Measurements from ENCODE around the gene GLT6D1.

GLT6D1 gene

DNA sequence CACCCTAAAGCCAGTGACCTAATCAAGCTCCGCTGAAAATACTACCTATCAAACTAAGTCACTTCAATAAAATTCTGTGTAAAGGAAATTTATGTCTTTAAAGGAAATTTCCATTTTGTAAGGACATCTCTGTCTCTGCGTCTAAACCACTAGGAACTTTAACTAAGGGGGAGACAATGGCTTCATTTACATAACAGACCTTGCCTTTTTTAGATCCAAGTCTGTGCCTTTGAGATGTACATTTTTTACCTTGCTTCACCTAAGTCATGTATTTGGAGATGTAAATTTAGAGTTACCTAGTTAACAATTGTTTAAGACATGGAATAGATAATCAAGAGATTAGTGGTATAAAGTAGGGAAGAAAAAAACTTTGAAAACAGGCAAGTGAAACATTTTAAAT lies 10.2 kb upstream of the GLT6D1 start:
- TF ChIP-seq, protein P1, sequence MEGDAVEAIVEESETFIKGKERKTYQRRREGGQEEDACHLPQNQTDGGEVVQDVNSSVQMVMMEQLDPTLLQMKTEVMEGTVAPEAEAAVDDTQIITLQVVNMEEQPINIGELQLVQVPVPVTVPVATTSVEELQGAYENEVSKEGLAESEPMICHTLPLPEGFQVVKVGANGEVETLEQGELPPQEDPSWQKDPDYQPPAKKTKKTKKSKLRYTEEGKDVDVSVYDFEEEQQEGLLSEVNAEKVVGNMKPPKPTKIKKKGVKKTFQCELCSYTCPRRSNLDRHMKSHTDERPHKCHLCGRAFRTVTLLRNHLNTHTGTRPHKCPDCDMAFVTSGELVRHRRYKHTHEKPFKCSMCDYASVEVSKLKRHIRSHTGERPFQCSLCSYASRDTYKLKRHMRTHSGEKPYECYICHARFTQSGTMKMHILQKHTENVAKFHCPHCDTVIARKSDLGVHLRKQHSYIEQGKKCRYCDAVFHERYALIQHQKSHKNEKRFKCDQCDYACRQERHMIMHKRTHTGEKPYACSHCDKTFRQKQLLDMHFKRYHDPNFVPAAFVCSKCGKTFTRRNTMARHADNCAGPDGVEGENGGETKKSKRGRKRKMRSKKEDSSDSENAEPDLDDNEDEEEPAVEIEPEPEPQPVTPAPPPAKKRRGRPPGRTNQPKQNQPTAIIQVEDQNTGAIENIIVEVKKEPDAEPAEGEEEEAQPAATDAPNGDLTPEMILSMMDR (IDR thresholded peaks at IDR 0.05) = no peak
- no peaks in the 10 kb centered on the region for H3K9me3 ChIP-seq (ENCODE audit: control insufficient read depth, low read length)

DNA sequence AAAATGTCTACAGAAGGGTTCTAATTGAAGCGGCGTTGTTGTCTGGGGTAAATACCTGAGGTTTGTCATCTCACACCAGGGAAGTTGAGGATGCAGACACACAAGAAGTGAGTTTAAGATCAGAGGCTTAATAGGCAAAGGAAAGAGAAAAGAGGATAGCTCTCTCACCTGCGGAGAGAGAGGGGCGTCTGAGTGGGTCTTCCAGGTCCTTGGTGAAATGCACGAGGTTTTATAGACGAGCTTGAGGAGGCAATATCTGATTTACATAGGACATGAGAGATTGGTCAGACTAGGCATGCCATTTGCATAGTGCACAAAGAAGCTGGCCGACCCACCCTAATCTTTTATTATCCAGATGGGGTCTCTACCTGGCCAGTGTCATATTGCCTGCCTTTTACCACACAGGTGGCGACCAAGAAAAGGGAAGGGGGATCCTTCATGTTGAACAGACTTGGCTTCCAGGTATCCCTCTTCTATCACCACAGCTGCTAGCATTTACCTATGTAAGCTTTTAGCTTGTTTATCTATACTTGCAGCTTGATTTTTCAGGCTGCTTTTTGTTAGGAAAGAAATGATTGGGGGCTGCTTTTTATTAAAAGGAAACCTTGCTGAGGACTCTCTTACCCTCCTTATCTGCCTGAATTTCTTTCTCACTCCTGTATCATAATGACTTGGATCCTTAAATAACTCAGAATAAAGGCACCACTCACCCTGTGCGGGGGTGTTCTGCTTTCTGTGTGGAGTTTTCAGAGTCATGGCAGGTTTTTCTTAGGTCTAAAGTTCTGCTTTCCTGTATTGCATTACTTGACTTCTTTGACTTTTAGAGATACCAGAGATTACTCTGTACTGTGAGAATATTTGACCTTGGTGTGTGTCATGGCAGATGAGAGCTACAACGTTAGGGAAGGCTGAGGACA lies 9.4 kb upstream of the GLT6D1 start:
- H3K9ac ChIP-seq = no peak overlapping the region
- no peaks in the 10 kb centered on the region for H3K36me3 ChIP-seq (ENCODE audit: control insufficient read depth, insufficient read depth, low read length)
- no peaks in the 10 kb centered on the region for H3K4me1 ChIP-seq
- H3K4me2 ChIP-seq (ENCODE audit: low read length) = no peak overlapping the region
- no peak overlapping the region for H3K4me3 ChIP-seq (ENCODE audit: low read depth, low read length)
- no peak overlapping the region for H2AFZ ChIP-seq
- H3K79me2 ChIP-seq = no peaks in the 10 kb centered on the region
- H3K27ac ChIP-seq = no peak overlapping the region
- TF ChIP-seq, protein P1 (IDR thresholded peaks at IDR 0.05) = no peak
- no peaks in the 10 kb centered on the region for H3K9me3 ChIP-seq (ENCODE audit: control insufficient read depth, low read length)
- H3K27me3 ChIP-seq (ENCODE audit: control insufficient read depth, insufficient read depth, low read length) = no peaks in the 10 kb centered on the region

More for the DNA sequence above, 10.2 kb upstream of the GLT6D1 start:
- H3K36me3 ChIP-seq (ENCODE audit: control insufficient read depth, insufficient read depth, low read length) = no peaks in the 10 kb centered on the region
- no peaks in the 10 kb centered on the region for H3K27me3 ChIP-seq (ENCODE audit: control insufficient read depth, insufficient read depth, low read length)
- no peaks in the 10 kb centered on the region for H3K79me2 ChIP-seq
- no peak overlapping the region for H3K4me2 ChIP-seq (ENCODE audit: low read length)
- H3K4me3 ChIP-seq (ENCODE audit: low read depth, low read length) = no peak overlapping the region
- no peaks in the 10 kb centered on the region for H3K4me1 ChIP-seq
- H3K27ac ChIP-seq = no peak overlapping the region
- no peak overlapping the region for H3K9ac ChIP-seq
- no peak overlapping the region for H2AFZ ChIP-seq

DNA sequence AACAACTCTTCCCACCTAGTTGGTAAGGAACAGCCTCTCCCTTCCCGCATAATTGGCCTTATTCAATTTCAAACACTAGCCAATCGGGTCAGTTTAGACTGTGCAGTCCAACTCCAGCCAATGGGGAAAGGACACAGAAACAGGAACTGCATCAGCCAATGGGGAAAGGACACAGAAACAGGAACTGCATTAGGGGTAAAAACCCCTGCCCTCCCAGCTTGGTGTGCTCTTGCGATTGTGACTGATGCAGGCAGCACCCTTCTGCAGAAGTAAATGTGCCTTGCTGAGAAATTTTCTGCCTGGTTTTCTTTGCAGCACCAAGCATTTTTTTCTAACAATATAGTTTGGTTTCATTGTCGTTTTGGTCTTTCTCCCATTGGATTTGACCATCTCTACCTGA lies 8.5 kb upstream of the GLT6D1 start:
- Histone ChIP-seq H3K9me3 (ENCODE audit: control insufficient read depth, low read length) (no peaks in the 10 kb centered on the region), H3K27ac (no peak overlapping the region), H3K9ac (no peak overlapping the region)

DNA sequence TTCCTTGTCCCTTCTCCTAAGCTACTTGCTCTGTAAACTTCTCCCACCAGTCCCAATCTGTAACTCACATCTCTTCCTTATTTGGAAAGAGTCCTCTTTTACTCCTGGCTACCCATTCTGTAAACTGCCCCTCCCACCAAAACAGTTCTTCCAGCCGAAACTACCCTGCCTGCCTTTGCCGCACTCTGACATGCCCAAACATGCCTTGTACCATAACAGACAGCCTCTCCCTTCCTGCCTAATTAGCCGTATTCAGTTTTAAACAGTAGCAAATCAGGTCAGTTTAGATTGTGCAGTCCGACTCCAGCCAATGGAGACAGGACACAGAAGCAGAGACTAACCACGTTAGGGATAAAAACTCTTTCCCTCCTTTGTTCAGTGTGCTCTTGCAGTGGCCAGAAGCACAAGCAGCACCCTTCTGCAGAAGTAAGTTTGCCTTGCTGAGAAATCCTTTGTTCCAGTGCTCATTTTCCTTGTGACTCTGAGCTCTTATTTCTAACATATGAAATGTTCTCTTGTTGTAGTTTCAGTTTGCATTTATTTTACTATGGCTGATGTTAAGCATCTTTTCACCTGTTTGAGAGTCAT lies 5.4 kb upstream of the GLT6D1 start:
- Histone ChIP-seq H3K79me2 (no peaks in the 10 kb centered on the region), H3K36me3 (ENCODE audit: control insufficient read depth, insufficient read depth, low read length) (no peaks in the 10 kb centered on the region), H3K9me3 (ENCODE audit: control insufficient read depth, low read length) (no peaks in the 10 kb centered on the region), H3K9ac (no peak overlapping the region), H3K4me3 (ENCODE audit: low read depth, low read length) (no peak overlapping the region), H3K27me3 (ENCODE audit: control insufficient read depth, insufficient read depth, low read length) (no peaks in the 10 kb centered on the region), H3K27ac (no peak overlapping the region), H3K4me2 (ENCODE audit: low read length) (no peak overlapping the region), H3K4me1 (no peaks in the 10 kb centered on the region), H2AFZ (no peak overlapping the region)
- TF ChIP-seq, protein P1 (IDR thresholded peaks at IDR 0.05) = no peak

More for the DNA sequence above, 8.5 kb upstream of the GLT6D1 start:
- H3K4me2 ChIP-seq (ENCODE audit: low read length) = no peak overlapping the region
- no peaks in the 10 kb centered on the region for H3K27me3 ChIP-seq (ENCODE audit: control insufficient read depth, insufficient read depth, low read length)
- H3K4me1 ChIP-seq = no peaks in the 10 kb centered on the region
- no peak overlapping the region for H3K4me3 ChIP-seq (ENCODE audit: low read depth, low read length)
- no peaks in the 10 kb centered on the region for H3K36me3 ChIP-seq (ENCODE audit: control insufficient read depth, insufficient read depth, low read length)
- H3K79me2 ChIP-seq = no peaks in the 10 kb centered on the region
- TF ChIP-seq, protein P1 (IDR thresholded peaks at IDR 0.05) = no peak
- H2AFZ ChIP-seq = no peak overlapping the region
